HEK293 (cell line): ENCODE results near the gene CCDC85B.
A peak's percentile ranks its signal among the peaks of the same experiment; 100 is the strongest.

ENCODE experiments used
- CTCF ChIA-PET: fragments of 350-600 bp; formaldehyde crosslinking; extraction: SDS; loops from one replicate; lab custom pipeline; 2021; ENCODE audit warnings: antibody characterized with exemption; lab: Yijun Ruan, JAX
- POLR2A ChIA-PET: fragments of 300-600 bp; formaldehyde crosslinking; extraction: SDS; loops from one replicate; lab custom pipeline; 2020; ENCODE audit warnings: antibody characterized with exemption, inconsistent platforms; lab: Yijun Ruan, JAX
- H3K27ac ChIP-seq: fragments of 200-500 bp; sonication (Bioruptor generic); 2 replicates; pipeline ENCODE4 v1.5.1; 2014; ENCODE audit warnings: low read depth, low read length, control low read depth, inconsistent platforms; ENCODE audit errors: extremely low read depth
- H3K36me3 ChIP-seq, 2 experiments: fragments of 200-500 bp in 1 of 2; sonication (Bioruptor generic) in 1 of 2; 1 replicate in 1 of 2; 2 replicates in 1 of 2; pipeline ENCODE4 v1.5.1; 2014 to 2017; ENCODE audit warnings: inconsistent platforms in 2 of 2, low read length in 2 of 2; ENCODE audit not compliant: control insufficient read depth in 2 of 2, insufficient read depth in 1 of 2
- H3K4me1 ChIP-seq: fragments of 200-500 bp; sonication (Bioruptor generic); 2 replicates; pipeline ENCODE4 v1.5.1; 2014; ENCODE audit warnings: mild to moderate bottlenecking, low read length, inconsistent platforms; ENCODE audit not compliant: control insufficient read depth, insufficient read depth
- H3K4me3 ChIP-seq: 2 replicates; pipeline ENCODE4 v1.5.1; 2011; ENCODE audit warnings: low read depth, mild to moderate bottlenecking, control low read depth, low read length, moderate library complexity
- H3K9me3 ChIP-seq: fragments of 200-500 bp; sonication (Bioruptor generic); 2 replicates; pipeline ENCODE4 v1.5.1; 2014; ENCODE audit warnings: low read depth, low read length, inconsistent platforms; ENCODE audit not compliant: control insufficient read depth, insufficient read depth
- KLF7 ChIP-seq: fragments of 450-650 bp; formaldehyde crosslinking; IDR thresholded peaks from 2 replicates; pipeline ENCODE4 v1.5.1; 2016; ENCODE audit warnings: missing biosample characterization, missing genetic modification characterization, borderline replicate concordance
- PRDM10 ChIP-seq: fragments of 450-650 bp; formaldehyde crosslinking; IDR thresholded peaks from 2 replicates; pipeline ENCODE4 v1.5.1; 2016; ENCODE audit warnings: missing biosample characterization, missing genetic modification characterization
- SP2 ChIP-seq: fragments of 450-650 bp; formaldehyde crosslinking; IDR thresholded peaks from 2 replicates; pipeline ENCODE4 v1.5.1; 2016; ENCODE audit warnings: missing biosample characterization, missing genetic modification characterization
- YY2 ChIP-seq: fragments of 450-650 bp; formaldehyde crosslinking; IDR thresholded peaks from 2 replicates; pipeline ENCODE4 v1.5.1; 2016; ENCODE audit warnings: missing biosample characterization, missing genetic modification characterization
- ZBTB17 ChIP-seq: fragments of 450-650 bp; formaldehyde crosslinking; IDR thresholded peaks from 2 replicates; pipeline ENCODE4 v1.5.1; 2016; ENCODE audit warnings: missing biosample characterization, missing genetic modification characterization
- ZBTB7A ChIP-seq: fragments of 450-650 bp; formaldehyde crosslinking; IDR thresholded peaks from 2 replicates; pipeline ENCODE4 v1.5.1; 2016; ENCODE audit warnings: low read depth, missing biosample characterization, missing genetic modification characterization
- ZFP37 ChIP-seq: fragments of 450-650 bp; formaldehyde crosslinking; IDR thresholded peaks from 2 replicates; pipeline ENCODE4 v1.5.1; 2016; ENCODE audit warnings: missing biosample characterization, missing genetic modification characterization
- ZFP69B ChIP-seq: fragments of 450-650 bp; formaldehyde crosslinking; IDR thresholded peaks from 2 replicates; pipeline ENCODE4 v1.5.1; 2016; ENCODE audit warnings: missing biosample characterization, missing genetic modification characterization
- ZNF248 ChIP-seq: fragments of 450-650 bp; formaldehyde crosslinking; IDR thresholded peaks from 2 replicates; pipeline ENCODE4 v1.5.1; 2017; ENCODE audit warnings: missing biosample characterization, missing genetic modification characterization
- ZSCAN16 ChIP-seq: fragments of 450-650 bp; formaldehyde crosslinking; IDR thresholded peaks from 2 replicates; pipeline ENCODE4 v1.5.1; 2016; ENCODE audit warnings: missing biosample characterization, missing genetic modification characterization
- TF ChIP-seq, protein P1 (sequence below): fragments of 450-650 bp; formaldehyde crosslinking; IDR thresholded peaks from 2 replicates; pipeline ENCODE4 v1.5.1; 2016; ENCODE audit warnings: missing biosample characterization, missing genetic modification characterization
- TF ChIP-seq, protein P2 (sequence below): fragments of 450-650 bp; formaldehyde crosslinking; IDR thresholded peaks from 2 replicates; pipeline ENCODE4 v1.5.1; 2016; ENCODE audit warnings: missing biosample characterization, missing genetic modification characterization
- TF ChIP-seq, protein P3 (sequence below): fragments of 450-650 bp; formaldehyde crosslinking; IDR thresholded peaks from 2 replicates; pipeline ENCODE4 v1.5.1; 2016; ENCODE audit warnings: missing biosample characterization, missing genetic modification characterization

CCDC85B gene

GRCh38 chr11:65861165-65861505 lies 29.3 kb upstream of the CCDC85B start:
- Histone ChIP-seq H3K4me3 (peak overlapping the region; percentile 94), H3K36me3 (peaks cover 0 to 54% of the 10 kb centered on the region in 2 experiments; a peak in 1 of 3 replicates), H3K9me3 (no peaks in the 10 kb centered on the region), H3K27ac (peak overlapping the region; percentile 92), H3K4me1 (peaks cover 4% of the 10 kb centered on the region; the same call in 1 of the 2 replicates)
- ChIA-PET POLR2A (interaction anchor here (0.7 to 6.5 kb wide), 8 partner anchors 8 to 141 kb away, joined by 3 to 121 read pairs (median 14); partner anchors contain the start of genes CCDC85B, FIBP and RNASEH2C), CTCF (interaction anchor here (0.5 to 6.3 kb wide), 10 partner anchors 9 to 243 kb away, joined by 3 to 118 read pairs (median 4); partner anchors contain the start of genes CCDC85B, FIBP and KAT5)
- TF ChIP-seq ZSCAN16 (no peak), PRDM10 (tag by site-specific recombination) (peak; percentile 35), ZBTB17 (tag by site-specific recombination) (peak; percentile 30; the same call in 1 of the 2 replicates), ZNF248 (tag by site-specific recombination) (no peak), ZBTB7A (tag by site-specific recombination) (no peak), YY2 (tag by site-specific recombination) (no peak), KLF7 (tag by site-specific recombination) (no peak), ZFP69B (tag by site-specific recombination) (no peak)
- TF ChIP-seq, protein P1, sequence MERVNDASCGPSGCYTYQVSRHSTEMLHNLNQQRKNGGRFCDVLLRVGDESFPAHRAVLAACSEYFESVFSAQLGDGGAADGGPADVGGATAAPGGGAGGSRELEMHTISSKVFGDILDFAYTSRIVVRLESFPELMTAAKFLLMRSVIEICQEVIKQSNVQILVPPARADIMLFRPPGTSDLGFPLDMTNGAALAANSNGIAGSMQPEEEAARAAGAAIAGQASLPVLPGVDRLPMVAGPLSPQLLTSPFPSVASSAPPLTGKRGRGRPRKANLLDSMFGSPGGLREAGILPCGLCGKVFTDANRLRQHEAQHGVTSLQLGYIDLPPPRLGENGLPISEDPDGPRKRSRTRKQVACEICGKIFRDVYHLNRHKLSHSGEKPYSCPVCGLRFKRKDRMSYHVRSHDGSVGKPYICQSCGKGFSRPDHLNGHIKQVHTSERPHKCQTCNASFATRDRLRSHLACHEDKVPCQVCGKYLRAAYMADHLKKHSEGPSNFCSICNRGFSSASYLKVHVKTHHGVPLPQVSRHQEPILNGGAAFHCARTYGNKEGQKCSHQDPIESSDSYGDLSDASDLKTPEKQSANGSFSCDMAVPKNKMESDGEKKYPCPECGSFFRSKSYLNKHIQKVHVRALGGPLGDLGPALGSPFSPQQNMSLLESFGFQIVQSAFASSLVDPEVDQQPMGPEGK (tag by site-specific recombination), result no peak
- TF ChIP-seq, protein P2, sequence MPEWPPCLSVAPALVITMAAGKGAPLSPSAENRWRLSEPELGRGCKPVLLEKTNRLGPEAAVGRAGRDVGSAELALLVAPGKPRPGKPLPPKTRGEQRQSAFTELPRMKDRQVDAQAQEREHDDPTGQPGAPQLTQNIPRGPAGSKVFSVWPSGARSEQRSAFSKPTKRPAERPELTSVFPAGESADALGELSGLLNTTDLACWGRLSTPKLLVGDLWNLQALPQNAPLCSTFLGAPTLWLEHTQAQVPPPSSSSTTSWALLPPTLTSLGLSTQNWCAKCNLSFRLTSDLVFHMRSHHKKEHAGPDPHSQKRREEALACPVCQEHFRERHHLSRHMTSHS (tag by site-specific recombination), result no peak
- TF ChIP-seq, protein P3, sequence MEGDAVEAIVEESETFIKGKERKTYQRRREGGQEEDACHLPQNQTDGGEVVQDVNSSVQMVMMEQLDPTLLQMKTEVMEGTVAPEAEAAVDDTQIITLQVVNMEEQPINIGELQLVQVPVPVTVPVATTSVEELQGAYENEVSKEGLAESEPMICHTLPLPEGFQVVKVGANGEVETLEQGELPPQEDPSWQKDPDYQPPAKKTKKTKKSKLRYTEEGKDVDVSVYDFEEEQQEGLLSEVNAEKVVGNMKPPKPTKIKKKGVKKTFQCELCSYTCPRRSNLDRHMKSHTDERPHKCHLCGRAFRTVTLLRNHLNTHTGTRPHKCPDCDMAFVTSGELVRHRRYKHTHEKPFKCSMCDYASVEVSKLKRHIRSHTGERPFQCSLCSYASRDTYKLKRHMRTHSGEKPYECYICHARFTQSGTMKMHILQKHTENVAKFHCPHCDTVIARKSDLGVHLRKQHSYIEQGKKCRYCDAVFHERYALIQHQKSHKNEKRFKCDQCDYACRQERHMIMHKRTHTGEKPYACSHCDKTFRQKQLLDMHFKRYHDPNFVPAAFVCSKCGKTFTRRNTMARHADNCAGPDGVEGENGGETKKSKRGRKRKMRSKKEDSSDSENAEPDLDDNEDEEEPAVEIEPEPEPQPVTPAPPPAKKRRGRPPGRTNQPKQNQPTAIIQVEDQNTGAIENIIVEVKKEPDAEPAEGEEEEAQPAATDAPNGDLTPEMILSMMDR, result no peak

DNA sequence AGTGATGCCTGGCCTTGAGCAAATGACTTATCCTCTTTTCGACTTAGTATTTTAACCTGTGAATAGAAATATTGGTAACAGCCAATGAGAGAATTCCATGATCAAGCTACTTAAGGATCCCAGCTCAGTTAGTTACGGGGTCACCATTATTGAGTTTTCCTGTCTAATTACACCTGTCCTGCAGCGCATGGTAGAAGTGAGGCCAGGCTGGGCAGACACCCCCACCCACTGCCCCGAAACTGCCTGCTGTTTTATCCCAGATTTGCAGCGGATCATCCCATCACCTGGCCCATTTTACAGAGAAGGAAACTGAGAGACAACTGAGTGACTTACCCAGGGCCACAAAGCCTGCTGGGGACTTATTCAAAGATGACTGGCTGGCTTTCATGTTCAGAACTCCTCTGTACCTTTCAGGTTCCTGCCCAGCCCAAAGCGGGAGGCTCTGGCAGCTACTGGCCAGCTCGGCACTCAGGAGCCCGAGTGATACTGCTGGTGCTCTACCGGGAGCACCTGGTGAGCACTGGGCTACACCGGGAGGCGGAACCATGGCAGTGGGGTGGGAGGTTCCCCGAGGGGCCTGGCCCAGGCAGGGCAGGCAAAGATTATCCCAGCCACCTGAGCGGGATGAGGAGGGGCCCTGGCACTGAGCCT lies 28.8 kb upstream of the CCDC85B start:
- TF ChIP-seq SP2 (tag by site-specific recombination) (0 out of 2 replicates have a peak, but pooled peaks have one; percentile 12), ZFP37 (tag by site-specific recombination) (no peak)
- CTCF ChIA-PET, result interaction anchor here (0.6 to 6.3 kb wide), 7 partner anchors 9 to 194 kb away, joined by 3 to 118 read pairs (median 4); partner anchors contain the start of genes CCDC85B, FIBP and KAT5
- Histone ChIP-seq H3K36me3 (peaks cover 0 to 53% of the 10 kb centered on the region in 2 experiments; a peak in 1 of 3 replicates), H3K9me3 (no peaks in the 10 kb centered on the region), H3K27ac (peak overlapping the region; percentile 92), H3K4me3 (peak overlapping the region; percentile 94), H3K4me1 (peaks cover 4% of the 10 kb centered on the region; the same call in 1 of the 2 replicates)
- POLR2A ChIA-PET, result interaction anchor here (1.2 to 6.5 kb wide), 7 partner anchors 8 to 142 kb away, joined by 3 to 121 read pairs (median 21); partner anchors contain the start of genes CCDC85B, FIBP and RNASEH2C
